ENCODE data around the gene HRCT1.

DNA sequence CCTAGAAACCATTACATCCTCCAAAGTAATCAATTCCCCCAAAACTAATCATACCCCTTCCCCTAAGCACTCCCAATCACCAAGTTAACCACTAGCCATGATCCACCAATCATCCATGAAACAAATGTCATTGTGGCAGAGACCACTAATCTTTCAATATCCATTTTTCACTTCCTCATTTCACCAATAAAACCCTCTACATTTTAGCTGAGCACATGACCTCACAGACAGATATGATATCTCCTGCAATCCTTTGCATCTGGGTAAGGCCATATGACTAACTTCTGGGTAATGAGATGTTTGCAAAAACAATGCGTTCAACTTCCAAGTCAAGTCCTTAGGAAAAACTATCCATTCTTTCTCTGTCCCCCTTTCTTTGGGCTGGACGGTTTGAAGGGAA lies 31.2 kb downstream of the HRCT1 start:
- TF ChIP-seq, protein P1, sequence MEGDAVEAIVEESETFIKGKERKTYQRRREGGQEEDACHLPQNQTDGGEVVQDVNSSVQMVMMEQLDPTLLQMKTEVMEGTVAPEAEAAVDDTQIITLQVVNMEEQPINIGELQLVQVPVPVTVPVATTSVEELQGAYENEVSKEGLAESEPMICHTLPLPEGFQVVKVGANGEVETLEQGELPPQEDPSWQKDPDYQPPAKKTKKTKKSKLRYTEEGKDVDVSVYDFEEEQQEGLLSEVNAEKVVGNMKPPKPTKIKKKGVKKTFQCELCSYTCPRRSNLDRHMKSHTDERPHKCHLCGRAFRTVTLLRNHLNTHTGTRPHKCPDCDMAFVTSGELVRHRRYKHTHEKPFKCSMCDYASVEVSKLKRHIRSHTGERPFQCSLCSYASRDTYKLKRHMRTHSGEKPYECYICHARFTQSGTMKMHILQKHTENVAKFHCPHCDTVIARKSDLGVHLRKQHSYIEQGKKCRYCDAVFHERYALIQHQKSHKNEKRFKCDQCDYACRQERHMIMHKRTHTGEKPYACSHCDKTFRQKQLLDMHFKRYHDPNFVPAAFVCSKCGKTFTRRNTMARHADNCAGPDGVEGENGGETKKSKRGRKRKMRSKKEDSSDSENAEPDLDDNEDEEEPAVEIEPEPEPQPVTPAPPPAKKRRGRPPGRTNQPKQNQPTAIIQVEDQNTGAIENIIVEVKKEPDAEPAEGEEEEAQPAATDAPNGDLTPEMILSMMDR (IDR thresholded peaks at IDR 0.05 in 2 of 3, conservative IDR thresholded peaks at IDR 0.05 in 1 of 3; ENCODE audit: borderline replicate concordance in 1 of 3, insufficient read depth in 1 of 3, low read depth in 2 of 3, low read length in 2 of 3), result no peak
- TF ChIP-seq POLR2A (IDR thresholded peaks at IDR 0.05; ENCODE audit: borderline replicate concordance, extremely low read depth, insufficient read depth, insufficient read length) (no peak), ZFX (IDR thresholded peaks at IDR 0.05) (no peak), POLR2AphosphoS5 (IDR thresholded peaks at IDR 0.05; ENCODE audit: low read depth, low read length) (no peak), EZH2 (IDR thresholded peaks at IDR 0.05) (no peak), SIN3A (IDR thresholded peaks at IDR 0.05; ENCODE audit: low read depth) (no peak), FOSL1 (IDR thresholded peaks at IDR 0.05; ENCODE audit: low read depth) (no peak), JUND (IDR thresholded peaks at IDR 0.05) (no peak)
- TF ChIP-seq, protein P2, sequence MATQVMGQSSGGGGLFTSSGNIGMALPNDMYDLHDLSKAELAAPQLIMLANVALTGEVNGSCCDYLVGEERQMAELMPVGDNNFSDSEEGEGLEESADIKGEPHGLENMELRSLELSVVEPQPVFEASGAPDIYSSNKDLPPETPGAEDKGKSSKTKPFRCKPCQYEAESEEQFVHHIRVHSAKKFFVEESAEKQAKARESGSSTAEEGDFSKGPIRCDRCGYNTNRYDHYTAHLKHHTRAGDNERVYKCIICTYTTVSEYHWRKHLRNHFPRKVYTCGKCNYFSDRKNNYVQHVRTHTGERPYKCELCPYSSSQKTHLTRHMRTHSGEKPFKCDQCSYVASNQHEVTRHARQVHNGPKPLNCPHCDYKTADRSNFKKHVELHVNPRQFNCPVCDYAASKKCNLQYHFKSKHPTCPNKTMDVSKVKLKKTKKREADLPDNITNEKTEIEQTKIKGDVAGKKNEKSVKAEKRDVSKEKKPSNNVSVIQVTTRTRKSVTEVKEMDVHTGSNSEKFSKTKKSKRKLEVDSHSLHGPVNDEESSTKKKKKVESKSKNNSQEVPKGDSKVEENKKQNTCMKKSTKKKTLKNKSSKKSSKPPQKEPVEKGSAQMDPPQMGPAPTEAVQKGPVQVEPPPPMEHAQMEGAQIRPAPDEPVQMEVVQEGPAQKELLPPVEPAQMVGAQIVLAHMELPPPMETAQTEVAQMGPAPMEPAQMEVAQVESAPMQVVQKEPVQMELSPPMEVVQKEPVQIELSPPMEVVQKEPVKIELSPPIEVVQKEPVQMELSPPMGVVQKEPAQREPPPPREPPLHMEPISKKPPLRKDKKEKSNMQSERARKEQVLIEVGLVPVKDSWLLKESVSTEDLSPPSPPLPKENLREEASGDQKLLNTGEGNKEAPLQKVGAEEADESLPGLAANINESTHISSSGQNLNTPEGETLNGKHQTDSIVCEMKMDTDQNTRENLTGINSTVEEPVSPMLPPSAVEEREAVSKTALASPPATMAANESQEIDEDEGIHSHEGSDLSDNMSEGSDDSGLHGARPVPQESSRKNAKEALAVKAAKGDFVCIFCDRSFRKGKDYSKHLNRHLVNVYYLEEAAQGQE (IDR thresholded peaks at IDR 0.05; ENCODE audit: low read depth), result no peak
- TF ChIP-seq, protein P3, sequence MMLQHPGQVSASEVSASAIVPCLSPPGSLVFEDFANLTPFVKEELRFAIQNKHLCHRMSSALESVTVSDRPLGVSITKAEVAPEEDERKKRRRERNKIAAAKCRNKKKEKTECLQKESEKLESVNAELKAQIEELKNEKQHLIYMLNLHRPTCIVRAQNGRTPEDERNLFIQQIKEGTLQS (IDR thresholded peaks at IDR 0.05), result no peak
- TF ChIP-seq, protein P4, sequence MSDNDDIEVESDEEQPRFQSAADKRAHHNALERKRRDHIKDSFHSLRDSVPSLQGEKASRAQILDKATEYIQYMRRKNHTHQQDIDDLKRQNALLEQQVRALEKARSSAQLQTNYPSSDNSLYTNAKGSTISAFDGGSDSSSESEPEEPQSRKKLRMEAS (IDR thresholded peaks at IDR 0.05), result no peak

Measured in HCT116 (cell line).